Transverse colon (tissue), 4 donors: ENCODE measurements around the gene STH. TPM values are rescaled to one million over a fixed set of nuclear protein-coding genes. Genes with fewer than 3 reads are reported as not detected.

Source experiments
- DNase-seq: peaks from one replicate; pipeline ENCODE4 v3.0.0-alpha.2; 2019
- H3K27ac ChIP-seq, 4 donors: fragments of 200-600 bp; sonication (generic); 2 replicates each; pipeline ENCODE4 v1.5.1; 2016 to 2018; ENCODE audit warnings: inconsistent platforms in 4 of 4
- H3K27me3 ChIP-seq: fragments of 200-600 bp; sonication (generic); 2 replicates; pipeline ENCODE4 v1.5.1; 2017; ENCODE audit warnings: inconsistent platforms
- H3K36me3 ChIP-seq, 4 donors: fragments of 200-600 bp; sonication (generic); 2 replicates each; pipeline ENCODE4 v1.5.1; 2017 to 2019; ENCODE audit warnings: inconsistent platforms in 4 of 4
- H3K4me1 ChIP-seq, 4 donors: fragments of 200-600 bp; sonication (generic); 2 replicates each; pipeline ENCODE4 v1.5.1; 2017 to 2020; ENCODE audit warnings: inconsistent platforms in 4 of 4
- H3K4me3 ChIP-seq, 4 donors: fragments of 200-600 bp; sonication (generic); 1 replicate in 1 of 4; 2 replicates in 3 of 4; pipeline versions ENCODE4 v1.5.1 to v1.6.1; 2017 to 2019; ENCODE audit warnings: inconsistent platforms in 4 of 4
- H3K9me3 ChIP-seq, 2 donors: fragments of 200-600 bp; sonication (generic); 2 replicates each; pipeline ENCODE4 v1.5.1; 2017 to 2019; ENCODE audit warnings: inconsistent platforms in 2 of 2
- EP300 ChIP-seq: sonication (generic); formaldehyde crosslinking; IDR thresholded peaks from one replicate; pipeline ENCODE4 v1.6.1; 2017; ENCODE audit warnings: antibody characterized with exemption, low read depth
- POLR2A ChIP-seq: fragments of 450-650 bp; IDR thresholded peaks from one replicate; pipeline ENCODE4 v1.6.1; 2016; ENCODE audit warnings: antibody characterized with exemption, mild to moderate bottlenecking, moderate library complexity
- POLR2AphosphoS5 ChIP-seq, 3 donors: sonication (generic); formaldehyde crosslinking; IDR thresholded peaks; one replicate each; pipeline ENCODE4 v1.6.1; 2016; ENCODE audit warnings: antibody characterized with exemption in 3 of 3
- WGBS, 2 donors: methylation state at CpG; one replicate each; pipeline ENCODE4 v1.1.5; 2018; ENCODE audit warnings: low coverage in 1 of 2; 5-methylcytosine and 5-hydroxymethylcytosine counted together
- in situ Hi-C, 4 donors: fragments of 200-750 bp; cut with MboI; loops; one replicate each; pipeline versions ENCODE4 v1.15.0 to v1.15.1; 2017; ENCODE audit warnings: low sequenced_read_pairs in 3 of 4, low pct_ligation_motif_present in 1 of 4, low pct_unique_long_range_greater_than_20kb in 1 of 4
- intact Hi-C: fragments of 100-400 bp; cut with DNase I; formaldehyde crosslinking; loops from one replicate; pipeline ENCODE4 v1.15.1; 2023; ENCODE audit warnings: low total_unique reads
- total RNA-seq, 4 donors: library from RNA; depleted of rRNA; stranded (reverse); fragments of >200 nt; gene quantifications; one replicate each; pipeline ENCODE4 v1.1.0, GENCODE V29; 2016
- TF ChIP-seq, protein P1 (sequence below), 5 experiments: fragments of 200-600 bp in 3 of 5; fragments of 450-650 bp in 2 of 5; sonication (generic) in 3 of 5; IDR thresholded peaks; 1 replicate in 2 of 5; 2 replicates in 3 of 5; pipeline ENCODE4 v1.5.1; 2016 to 2017; ENCODE audit warnings: antibody characterized with exemption in 5 of 5, inconsistent platforms in 3 of 5, mild to moderate bottlenecking in 2 of 5, moderate library complexity in 1 of 5

Gene STH
- total RNA-seq, 4 donors from 2014 or later = not detected

- WGBS, 2 donors = 57 to 100% methylated on average over 2 to 14 of the region's 14 CpGs
- Histone ChIP-seq H3K4me3 (no peak overlapping the region), H3K4me1 (peaks cover 0 to 8% (median 0%) of the 10 kb centered on the region in 4 donors), H3K27ac (no peak overlapping the region), H3K27me3 (peaks cover 9% of the 10 kb centered on the region), H3K9me3 (no peaks in the 10 kb centered on the region), H3K36me3 (no peaks in the 10 kb centered on the region)
- in situ Hi-C loops = no loop called here
- no peak for TF ChIP-seq POLR2A
- no peak for TF ChIP-seq EP300
- no peak for TF ChIP-seq POLR2AphosphoS5 (IDR thresholded peaks at IDR 0.05)
- TF ChIP-seq, protein P1, sequence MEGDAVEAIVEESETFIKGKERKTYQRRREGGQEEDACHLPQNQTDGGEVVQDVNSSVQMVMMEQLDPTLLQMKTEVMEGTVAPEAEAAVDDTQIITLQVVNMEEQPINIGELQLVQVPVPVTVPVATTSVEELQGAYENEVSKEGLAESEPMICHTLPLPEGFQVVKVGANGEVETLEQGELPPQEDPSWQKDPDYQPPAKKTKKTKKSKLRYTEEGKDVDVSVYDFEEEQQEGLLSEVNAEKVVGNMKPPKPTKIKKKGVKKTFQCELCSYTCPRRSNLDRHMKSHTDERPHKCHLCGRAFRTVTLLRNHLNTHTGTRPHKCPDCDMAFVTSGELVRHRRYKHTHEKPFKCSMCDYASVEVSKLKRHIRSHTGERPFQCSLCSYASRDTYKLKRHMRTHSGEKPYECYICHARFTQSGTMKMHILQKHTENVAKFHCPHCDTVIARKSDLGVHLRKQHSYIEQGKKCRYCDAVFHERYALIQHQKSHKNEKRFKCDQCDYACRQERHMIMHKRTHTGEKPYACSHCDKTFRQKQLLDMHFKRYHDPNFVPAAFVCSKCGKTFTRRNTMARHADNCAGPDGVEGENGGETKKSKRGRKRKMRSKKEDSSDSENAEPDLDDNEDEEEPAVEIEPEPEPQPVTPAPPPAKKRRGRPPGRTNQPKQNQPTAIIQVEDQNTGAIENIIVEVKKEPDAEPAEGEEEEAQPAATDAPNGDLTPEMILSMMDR (IDR thresholded peaks at IDR 0.05) = no peak
- intact Hi-C loops = no loop called here
- no peak for DNase-seq
These were observed 27.3 kb upstream of the STH start for GRCh38 chr17:45971698-45972141.

GRCh38 chr17:45972531-45972930, 26.5 kb upstream of the STH start:
- H3K4me1 ChIP-seq = peaks cover 0 to 8% (median 0%) of the 10 kb centered on the region in 4 donors
- 92% methylated on average over 3 of the region's 3 CpGs; no CpG with 5 or more reads in 1 of the 2 donors for WGBS, 2 donors
- H3K4me3 ChIP-seq = no peak overlapping the region
- peaks cover 1% of the 10 kb centered on the region for H3K27me3 ChIP-seq
- no peaks in the 10 kb centered on the region for H3K36me3 ChIP-seq
- no peaks in the 10 kb centered on the region for H3K9me3 ChIP-seq
- in situ Hi-C loops = no loop called here
- H3K27ac ChIP-seq = no peak overlapping the region
- TF ChIP-seq, protein P1 (IDR thresholded peaks at IDR 0.05) = no peak
- no peak for TF ChIP-seq EP300
- TF ChIP-seq POLR2AphosphoS5 (IDR thresholded peaks at IDR 0.05) = no peak
- no peak for TF ChIP-seq POLR2A
- no peak for DNase-seq
- intact Hi-C loops = no loop called here

- peak; percentile 53 for DNase-seq
- no peaks in the 10 kb centered on the region for H3K36me3 ChIP-seq
- H3K4me3 ChIP-seq = no peak overlapping the region
- in situ Hi-C loops = no loop called here
- peaks cover 0 to 8% (median 0%) of the 10 kb centered on the region in 4 donors for H3K4me1 ChIP-seq
- WGBS, 2 donors = 55 to 69% methylated on average over 3 to 12 of the region's 12 CpGs
- no peak for TF ChIP-seq EP300
- peak in 1 of 3 donors; percentile 78 for TF ChIP-seq POLR2AphosphoS5 (IDR thresholded peaks at IDR 0.05)
- intact Hi-C loops = no loop called here
- H3K27ac ChIP-seq = peak overlapping the region in 1 of 4 donors; percentile 39
- no peaks in the 10 kb centered on the region for H3K27me3 ChIP-seq
- no peaks in the 10 kb centered on the region for H3K9me3 ChIP-seq
These were observed 25.8 kb upstream of the STH start for GRCh38 chr17:45973099-45973780.

GRCh38 chr17:45973946-45974859, 24.8 kb upstream of the STH start:
- DNase-seq = no peak
- no peak for TF ChIP-seq POLR2A
- TF ChIP-seq, protein P1 (IDR thresholded peaks at IDR 0.05) = no peak
- no peak for TF ChIP-seq EP300
- no peak for TF ChIP-seq POLR2AphosphoS5 (IDR thresholded peaks at IDR 0.05)
- Histone ChIP-seq H3K36me3 (no peaks in the 10 kb centered on the region), H3K27ac (peak overlapping the region in 1 of 4 donors; percentile 39), H3K27me3 (no peaks in the 10 kb centered on the region), H3K9me3 (no peaks in the 10 kb centered on the region), H3K4me1 (peaks cover 0 to 8% (median 0%) of the 10 kb centered on the region in 4 donors), H3K4me3 (no peak overlapping the region)
- in situ Hi-C loops = no loop called here
- WGBS, 2 donors = 75% methylated on average over 17 of the region's 17 CpGs; no CpG with 5 or more reads in 1 of the 2 donors
- intact Hi-C loops = no loop called here
